GM12864 (cell line): ENCODE results near the gene ITIH2.
"Not testable (repeated sequence)": the region's sequence is repeated elsewhere in the genome, so short reads cannot be mapped to it uniquely, and the experiment has no call there.

ENCODE experiments used
- DNase-seq: peaks from one replicate; pipeline ENCODE4 v3.0.0-alpha.2; 2011; ENCODE audit warnings: low read depth
- H3K4me3 ChIP-seq: 2 replicates; pipeline ENCODE4 v1.5.1; 2011; ENCODE audit warnings: mild to moderate bottlenecking, low read depth, low read length, control low read depth
- TF ChIP-seq, protein P1 (sequence below): IDR thresholded peaks from 2 replicates; pipeline ENCODE4 v1.5.1; 2011; ENCODE audit warnings: low read depth, mild to moderate bottlenecking, moderate library complexity, low read length, control low read depth, inconsistent platforms; ENCODE audit errors: missing control alignments

The ITIH2 gene

DNA sequence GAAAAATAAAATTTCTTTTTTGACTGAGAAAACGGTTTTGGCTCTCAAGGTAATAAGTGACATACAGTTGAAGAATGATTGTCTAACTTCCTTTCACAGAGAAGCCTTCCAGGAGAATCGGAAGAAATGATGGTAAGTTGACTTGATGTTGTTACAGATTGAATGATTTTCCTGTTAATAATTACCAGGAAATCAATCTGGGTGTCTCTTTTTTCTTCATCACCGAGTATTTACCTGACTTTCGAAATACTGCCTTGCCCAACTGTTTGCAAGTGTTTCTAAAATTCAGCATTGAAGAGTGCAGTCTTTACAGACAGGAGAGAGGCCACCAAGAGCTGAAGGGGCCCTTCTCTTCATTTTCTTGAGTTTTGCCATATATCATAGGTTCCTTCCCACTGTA, 4.0 kb downstream of the ITIH2 start:
- no peak overlapping the region for H3K4me3 ChIP-seq
- TF ChIP-seq, protein P1, sequence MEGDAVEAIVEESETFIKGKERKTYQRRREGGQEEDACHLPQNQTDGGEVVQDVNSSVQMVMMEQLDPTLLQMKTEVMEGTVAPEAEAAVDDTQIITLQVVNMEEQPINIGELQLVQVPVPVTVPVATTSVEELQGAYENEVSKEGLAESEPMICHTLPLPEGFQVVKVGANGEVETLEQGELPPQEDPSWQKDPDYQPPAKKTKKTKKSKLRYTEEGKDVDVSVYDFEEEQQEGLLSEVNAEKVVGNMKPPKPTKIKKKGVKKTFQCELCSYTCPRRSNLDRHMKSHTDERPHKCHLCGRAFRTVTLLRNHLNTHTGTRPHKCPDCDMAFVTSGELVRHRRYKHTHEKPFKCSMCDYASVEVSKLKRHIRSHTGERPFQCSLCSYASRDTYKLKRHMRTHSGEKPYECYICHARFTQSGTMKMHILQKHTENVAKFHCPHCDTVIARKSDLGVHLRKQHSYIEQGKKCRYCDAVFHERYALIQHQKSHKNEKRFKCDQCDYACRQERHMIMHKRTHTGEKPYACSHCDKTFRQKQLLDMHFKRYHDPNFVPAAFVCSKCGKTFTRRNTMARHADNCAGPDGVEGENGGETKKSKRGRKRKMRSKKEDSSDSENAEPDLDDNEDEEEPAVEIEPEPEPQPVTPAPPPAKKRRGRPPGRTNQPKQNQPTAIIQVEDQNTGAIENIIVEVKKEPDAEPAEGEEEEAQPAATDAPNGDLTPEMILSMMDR: no peak
- no peak for DNase-seq

DNA sequence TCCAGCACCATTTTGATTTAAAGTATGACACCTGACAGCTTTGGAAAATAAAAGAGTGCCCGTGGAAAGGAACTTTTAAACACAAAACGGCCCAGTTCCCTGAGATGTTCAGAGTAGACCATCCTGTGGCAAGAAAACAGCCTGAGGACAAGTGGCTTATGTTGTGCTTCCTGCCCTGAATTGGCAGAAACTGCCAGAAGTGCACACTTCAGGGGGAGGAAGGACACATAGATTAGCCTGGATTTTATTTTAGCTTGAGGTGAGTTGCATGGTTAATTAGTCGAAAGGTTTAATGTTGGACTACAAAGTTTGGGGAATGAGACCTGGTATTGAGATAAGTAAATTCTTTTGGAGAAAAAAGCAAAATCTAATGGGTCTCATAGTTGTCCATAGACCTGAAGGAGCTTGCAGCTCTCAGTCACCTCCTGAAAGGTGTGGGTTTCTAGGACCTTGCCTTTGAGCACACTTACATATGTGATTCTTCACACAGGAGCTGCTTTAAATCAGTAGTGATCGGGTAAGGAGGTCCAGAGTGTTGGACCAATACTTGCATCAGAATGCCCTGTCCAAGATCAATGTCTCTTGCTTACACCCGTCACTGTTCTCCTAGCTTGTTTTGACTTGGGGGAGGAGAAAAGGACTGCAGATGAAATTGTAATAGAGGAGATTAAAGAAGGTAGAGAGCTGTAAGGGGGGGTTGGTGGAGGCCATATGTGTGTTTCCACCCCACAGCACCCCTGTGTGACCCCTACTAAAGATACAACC, 4.9 kb downstream of the ITIH2 start:
- DNase-seq: no peak
- no peak overlapping the region for H3K4me3 ChIP-seq
- TF ChIP-seq, protein P1: no peak

GRCh38 chr10:7708832-7709231, 5.7 kb downstream of the ITIH2 start:
- TF ChIP-seq, protein P1: no peak
- no peak overlapping the region for H3K4me3 ChIP-seq
- no peak for DNase-seq

DNA sequence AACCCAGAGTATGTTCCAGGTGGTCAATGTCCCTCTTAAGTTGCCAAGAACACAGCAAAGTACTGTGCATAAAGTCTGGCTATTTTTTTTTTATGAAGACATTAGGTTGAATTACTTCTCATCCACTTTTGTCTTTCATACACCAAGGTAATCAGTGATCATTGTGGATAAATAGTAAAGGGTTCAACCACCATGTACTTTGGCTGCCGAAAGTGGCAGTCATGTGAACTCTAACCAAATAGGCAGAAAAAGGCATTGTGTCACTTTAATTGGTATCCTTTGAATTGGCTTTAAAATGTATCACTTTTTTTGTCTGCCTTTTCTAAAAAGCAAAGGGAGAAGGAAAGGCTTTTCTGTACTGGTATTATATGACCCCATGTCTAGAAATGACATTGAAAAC, 7.3 kb downstream of the ITIH2 start:
- DNase-seq: no peak
- H3K4me3 ChIP-seq: no peak overlapping the region
- TF ChIP-seq, protein P1: no peak

GRCh38 chr10:7711075-7711474, 8.0 kb downstream of the ITIH2 start:
- H3K4me3 ChIP-seq, DNase-seq: not testable (repeated sequence)

DNA sequence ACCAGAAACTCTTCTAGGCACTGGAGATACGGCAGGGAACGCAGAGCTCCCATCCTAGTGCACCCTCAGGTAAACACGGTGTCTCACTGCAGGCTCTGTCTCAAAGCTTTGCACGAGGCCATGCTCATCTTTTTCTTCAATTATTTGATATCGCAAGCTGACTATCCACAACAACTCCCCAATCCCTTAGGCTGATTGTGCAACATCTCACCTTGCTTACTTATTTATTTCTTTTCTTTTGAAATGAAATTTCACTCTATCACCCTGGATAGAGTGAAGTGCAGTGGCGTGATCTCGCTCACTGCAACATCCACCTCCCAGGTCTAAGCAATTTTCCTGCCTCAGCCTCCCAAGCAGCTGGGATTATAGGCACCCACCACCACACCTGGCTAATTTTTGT, 12.4 kb downstream of the ITIH2 start:
- DNase-seq: no peak
- TF ChIP-seq, protein P1: no peak
- no peak overlapping the region for H3K4me3 ChIP-seq

- TF ChIP-seq, protein P1: no peak
- DNase-seq: no peak
- no peak overlapping the region for H3K4me3 ChIP-seq
These were observed 14.7 kb downstream of the ITIH2 start for GRCh38 chr10:7717767-7718166.
